GM12872 (cell line): Measurements from ENCODE around the gene ADARB2.

Experiments
- TF ChIP-seq, protein P1 (sequence below): IDR thresholded peaks from 3 replicates; pipeline ENCODE4 v1.5.1; 2011; ENCODE audit warnings: low read depth, mild to moderate bottlenecking, low read length, moderate library complexity; ENCODE audit not compliant: insufficient read depth

The ADARB2 gene

DNA sequence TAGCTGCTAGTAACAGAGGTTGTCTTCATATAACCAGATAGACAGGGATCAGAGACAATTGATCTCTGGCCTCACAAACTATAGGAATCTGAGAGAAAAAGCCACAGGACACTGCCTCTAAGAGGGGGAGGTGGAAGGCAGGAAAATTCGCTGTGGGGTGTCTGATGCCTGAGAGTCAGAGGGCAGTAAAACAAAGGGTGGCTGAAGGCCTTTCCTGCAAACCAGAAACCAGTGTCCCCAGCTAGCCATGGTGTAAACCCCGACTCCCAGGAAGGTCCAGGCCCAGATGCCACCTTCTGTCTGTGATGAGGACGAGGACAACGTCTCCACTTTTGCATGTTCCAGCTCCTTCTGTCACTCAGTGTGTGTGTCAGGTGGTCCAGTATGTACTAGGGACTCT is 215.1 kb downstream of the ADARB2 start:
- TF ChIP-seq, protein P1, sequence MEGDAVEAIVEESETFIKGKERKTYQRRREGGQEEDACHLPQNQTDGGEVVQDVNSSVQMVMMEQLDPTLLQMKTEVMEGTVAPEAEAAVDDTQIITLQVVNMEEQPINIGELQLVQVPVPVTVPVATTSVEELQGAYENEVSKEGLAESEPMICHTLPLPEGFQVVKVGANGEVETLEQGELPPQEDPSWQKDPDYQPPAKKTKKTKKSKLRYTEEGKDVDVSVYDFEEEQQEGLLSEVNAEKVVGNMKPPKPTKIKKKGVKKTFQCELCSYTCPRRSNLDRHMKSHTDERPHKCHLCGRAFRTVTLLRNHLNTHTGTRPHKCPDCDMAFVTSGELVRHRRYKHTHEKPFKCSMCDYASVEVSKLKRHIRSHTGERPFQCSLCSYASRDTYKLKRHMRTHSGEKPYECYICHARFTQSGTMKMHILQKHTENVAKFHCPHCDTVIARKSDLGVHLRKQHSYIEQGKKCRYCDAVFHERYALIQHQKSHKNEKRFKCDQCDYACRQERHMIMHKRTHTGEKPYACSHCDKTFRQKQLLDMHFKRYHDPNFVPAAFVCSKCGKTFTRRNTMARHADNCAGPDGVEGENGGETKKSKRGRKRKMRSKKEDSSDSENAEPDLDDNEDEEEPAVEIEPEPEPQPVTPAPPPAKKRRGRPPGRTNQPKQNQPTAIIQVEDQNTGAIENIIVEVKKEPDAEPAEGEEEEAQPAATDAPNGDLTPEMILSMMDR = no peak

DNA sequence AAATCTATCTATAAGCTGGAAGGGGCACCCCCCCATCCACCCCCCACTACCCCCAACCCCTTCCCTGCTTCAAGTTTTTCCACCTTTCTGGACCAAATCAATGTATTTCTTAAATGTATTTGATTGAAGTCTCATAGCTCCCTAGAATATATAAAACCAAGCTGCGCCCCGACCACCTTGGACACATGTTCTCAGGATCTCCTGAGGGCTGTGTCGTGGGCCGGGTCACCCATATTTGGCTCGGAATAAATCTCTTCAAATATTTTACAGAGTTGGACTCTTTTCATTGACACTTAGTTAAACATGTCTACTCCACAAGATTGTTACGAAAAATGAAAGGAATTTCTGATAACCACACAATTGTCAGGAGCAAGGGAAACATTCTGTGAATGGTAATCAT is 215.6 kb downstream of the ADARB2 start:
- TF ChIP-seq, protein P1 = no peak

DNA sequence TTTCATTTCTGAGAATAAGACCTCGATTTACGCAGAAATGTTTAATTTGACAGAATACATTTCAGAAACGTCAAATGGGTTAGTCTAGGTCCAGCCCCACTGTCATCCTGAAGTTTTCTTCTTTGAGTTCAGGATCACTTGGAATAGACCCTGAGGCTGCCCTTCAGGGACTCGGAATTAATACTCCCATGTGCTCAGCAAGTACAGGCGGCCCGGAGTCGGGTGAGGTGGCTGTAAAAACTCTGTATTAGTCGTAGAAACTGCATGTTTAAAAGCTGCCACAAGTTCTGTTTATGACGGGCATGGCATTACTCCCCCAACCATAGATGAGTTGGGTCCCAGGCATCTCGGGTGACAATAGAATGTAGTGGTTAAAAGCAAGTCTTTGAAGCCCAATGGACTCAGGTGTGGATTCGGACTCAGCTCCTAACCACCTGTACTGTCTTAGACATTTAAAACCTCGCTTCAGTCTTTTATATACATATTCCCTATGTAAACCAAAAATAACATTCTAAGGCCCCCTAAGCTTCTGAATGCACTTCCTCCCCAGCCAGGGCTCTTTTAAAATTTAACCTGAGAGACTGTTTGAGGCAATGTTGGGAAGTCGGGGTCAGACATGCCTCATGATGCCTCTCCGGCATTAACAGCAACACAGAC is 216.3 kb downstream of the ADARB2 start:
- TF ChIP-seq, protein P1 = no peak

DNA sequence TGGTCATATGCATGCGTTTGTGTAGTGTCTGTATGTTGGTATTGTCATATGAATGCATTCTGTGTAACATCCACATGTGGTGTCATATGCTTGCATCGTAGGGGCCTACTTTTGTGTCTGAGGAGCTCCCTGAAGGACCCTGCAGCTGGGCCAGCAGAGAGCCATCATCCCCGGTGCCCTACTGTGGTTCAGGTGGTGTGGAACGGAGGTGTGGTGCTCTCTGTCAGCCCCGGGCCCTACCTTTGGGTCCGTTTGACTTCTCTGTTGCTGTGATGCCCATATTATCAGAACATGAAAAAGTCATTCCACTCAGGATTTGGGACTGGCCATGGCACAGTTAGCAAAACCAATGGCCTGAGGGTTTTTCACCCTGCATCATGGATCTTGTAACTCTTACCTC is 217.9 kb downstream of the ADARB2 start:
- TF ChIP-seq, protein P1 = no peak

DNA sequence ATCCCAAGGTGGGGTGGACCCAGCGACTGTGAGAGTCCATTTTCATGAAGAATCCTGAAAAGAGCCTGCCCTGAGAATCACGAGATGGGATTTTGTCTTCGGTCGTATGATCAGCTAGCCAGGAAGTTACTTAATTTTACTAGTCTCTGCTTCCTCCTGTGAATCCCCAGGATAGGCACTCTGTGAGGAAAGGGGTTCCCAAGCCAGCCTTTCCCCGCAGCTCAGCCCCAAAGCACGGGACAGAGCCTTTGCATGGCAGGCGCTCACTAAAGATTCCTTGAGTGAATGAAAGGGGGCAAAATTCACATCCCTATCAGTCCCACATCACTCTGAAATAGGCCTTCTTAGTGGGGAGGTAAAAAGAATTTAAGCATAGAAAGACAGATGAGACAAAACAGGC is 219.6 kb downstream of the ADARB2 start:
- TF ChIP-seq, protein P1 = no peak

DNA sequence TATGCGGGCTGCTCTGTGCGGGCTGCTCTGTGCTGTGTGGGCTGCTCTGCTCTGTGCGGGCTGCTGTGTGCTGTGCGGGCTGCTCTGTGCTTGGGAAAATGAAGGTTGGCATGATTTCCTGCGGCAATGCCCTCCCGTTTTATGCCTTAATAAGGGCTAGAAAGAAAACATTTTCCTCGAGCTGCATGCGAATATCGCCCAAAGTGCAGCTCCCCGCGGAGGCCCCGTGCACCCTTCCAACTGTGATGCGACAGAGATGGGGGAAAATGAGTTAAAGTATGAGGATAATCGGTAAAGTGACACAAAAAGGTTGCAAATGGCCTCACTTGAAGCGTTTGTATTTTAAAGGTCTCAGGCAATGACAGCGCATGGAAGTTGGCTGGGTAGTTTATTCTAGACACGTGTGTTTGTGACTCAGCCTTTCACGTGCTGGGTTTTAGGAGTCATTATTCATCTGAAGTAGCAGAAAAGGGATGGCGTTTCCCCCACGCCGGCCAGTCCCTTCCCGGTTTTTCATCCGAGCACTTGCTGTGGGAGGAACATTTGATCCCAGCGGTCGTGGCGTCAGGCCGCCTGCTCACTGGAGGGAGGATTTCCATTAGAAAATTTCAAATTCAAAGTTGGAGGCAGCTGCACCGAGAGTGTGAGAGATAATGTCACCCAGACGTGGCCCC is 220.7 kb downstream of the ADARB2 start:
- TF ChIP-seq, protein P1 = no peak

DNA sequence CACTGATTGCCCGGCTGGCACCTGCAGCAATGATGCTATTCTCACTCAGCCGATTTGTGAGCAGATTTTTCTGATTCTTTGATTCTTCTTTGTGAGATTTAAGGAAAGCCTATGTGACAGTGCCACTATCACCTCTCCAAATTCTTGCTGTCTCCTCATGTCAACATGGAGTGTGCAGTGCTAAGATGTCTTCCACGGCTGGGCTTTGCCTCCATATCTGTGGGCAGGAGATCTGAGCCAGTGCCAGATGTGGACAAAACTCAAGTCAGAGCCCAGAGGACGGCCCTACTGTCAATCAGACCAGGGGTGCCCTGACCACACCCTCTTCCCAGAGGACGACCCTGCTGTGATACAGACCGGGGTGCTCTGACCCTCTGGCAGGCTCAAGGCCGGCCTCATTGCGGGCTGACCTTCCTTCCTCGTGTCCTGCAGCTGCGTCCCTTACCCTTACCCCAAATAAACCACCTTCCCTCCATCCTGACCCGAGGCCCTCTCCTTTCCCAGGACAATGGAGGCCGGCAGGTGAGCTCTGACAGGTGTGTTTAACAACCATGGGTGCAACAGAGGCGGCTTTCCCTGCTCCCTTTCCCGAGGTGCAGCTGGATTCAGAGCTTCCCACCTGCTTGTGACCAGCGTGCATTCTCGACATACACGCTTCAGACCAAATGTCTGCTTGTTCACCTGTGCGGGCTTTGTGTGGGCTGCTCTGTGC is 221.4 kb downstream of the ADARB2 start:
- TF ChIP-seq, protein P1 = no peak
